ENCODE measurements around the gene DPH1.

The DPH1 gene

DNA sequence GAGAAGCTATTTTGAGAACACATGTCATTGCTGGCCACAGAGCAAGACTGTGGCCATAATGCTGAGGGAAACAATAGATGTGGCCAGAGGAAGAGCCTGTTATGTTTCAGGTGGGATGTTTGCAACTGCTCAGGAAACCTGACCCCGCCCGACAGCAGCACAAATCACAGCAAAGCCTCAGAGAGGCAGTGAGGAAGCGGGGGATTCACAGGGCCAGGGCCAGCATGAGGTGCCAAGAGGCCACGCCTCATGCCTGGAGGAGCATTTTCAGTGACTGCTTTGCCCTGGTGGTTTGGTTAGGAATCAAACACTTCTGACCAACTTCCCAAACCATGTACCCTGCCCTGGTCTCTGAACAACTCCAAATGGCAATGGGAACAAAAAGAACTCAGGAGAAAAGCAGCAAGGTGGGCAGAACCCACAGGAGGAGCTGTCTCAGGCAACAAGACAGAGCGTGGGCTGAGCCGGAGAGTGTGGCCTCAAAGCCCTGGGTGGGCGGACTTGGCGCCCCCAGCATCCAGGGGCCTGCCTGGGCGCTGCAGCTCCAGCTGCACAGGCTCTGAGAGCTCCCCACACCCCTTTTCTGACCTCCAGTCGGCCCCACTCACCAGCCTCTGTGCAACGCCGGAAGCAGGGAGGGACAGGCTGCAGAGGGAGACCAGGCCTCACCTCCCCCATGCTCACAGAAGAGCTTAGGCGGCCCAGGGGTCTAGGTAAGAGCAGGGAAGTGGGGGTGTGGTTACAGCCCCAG is 45.6 kb downstream of the DPH1 start:
- H3K27ac ChIP-seq: peak overlapping the region; percentile 39
- no peak overlapping the region for H3K4me3 ChIP-seq (ENCODE audit: low read depth, low read length)
- H3K36me3 ChIP-seq (ENCODE audit: control insufficient read depth, insufficient read depth, low read length): no peaks in the 10 kb centered on the region
- no peak overlapping the region for H3K9ac ChIP-seq
- H3K79me2 ChIP-seq: no peaks in the 10 kb centered on the region
- no peak overlapping the region for H3K4me2 ChIP-seq (ENCODE audit: low read length)
- H2AFZ ChIP-seq: no peak overlapping the region
- H3K4me1 ChIP-seq: peaks cover 5% of the 10 kb centered on the region
- TF ChIP-seq, protein P1, sequence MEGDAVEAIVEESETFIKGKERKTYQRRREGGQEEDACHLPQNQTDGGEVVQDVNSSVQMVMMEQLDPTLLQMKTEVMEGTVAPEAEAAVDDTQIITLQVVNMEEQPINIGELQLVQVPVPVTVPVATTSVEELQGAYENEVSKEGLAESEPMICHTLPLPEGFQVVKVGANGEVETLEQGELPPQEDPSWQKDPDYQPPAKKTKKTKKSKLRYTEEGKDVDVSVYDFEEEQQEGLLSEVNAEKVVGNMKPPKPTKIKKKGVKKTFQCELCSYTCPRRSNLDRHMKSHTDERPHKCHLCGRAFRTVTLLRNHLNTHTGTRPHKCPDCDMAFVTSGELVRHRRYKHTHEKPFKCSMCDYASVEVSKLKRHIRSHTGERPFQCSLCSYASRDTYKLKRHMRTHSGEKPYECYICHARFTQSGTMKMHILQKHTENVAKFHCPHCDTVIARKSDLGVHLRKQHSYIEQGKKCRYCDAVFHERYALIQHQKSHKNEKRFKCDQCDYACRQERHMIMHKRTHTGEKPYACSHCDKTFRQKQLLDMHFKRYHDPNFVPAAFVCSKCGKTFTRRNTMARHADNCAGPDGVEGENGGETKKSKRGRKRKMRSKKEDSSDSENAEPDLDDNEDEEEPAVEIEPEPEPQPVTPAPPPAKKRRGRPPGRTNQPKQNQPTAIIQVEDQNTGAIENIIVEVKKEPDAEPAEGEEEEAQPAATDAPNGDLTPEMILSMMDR (IDR thresholded peaks at IDR 0.05): no peak
- H3K27me3 ChIP-seq (ENCODE audit: control insufficient read depth, insufficient read depth, low read length): no peaks in the 10 kb centered on the region
- no peaks in the 10 kb centered on the region for H3K9me3 ChIP-seq (ENCODE audit: control insufficient read depth, low read length)

DNA sequence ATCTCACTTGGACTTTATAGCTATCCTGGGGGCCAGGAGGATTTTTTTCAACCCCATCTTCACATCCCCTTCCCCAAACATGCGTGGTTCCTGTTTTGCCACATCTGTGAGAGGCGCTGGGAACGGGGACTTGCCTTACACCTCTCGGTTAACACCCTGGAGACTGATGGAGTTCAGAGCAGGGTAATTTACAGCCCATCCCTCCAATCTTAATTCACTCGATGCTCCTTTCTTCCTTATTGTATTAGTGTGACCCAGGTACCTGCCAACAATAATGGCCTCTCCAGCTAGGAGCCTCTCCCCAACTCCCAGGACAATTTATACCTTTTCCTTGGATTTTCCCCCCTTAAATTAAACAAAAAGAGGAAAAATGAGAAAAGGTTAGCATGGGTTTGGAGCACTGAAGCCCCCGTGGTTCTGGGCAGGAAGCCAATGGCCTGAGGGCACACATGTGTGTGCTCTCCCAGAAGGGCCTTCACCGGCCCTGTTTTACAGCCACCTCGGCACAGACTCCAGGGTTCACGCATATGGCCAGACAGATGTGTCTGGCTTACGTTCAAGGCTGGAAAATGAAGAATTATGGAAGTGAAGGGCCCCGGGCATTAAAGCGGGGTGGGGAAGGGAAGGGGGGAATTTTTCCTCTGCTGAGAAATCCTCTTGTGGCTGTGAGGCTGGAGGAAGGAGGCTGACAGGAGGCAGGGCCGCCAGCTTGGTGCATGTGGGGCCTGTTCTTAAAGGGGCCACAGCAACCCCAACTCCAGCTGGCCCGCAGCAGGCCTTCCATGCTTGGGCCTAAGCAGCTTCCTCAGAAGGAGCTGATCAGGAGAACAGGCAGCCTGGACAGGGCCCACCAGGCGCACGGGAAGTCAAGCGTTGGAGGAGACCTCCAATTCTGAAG is 46.4 kb downstream of the DPH1 start:
- H3K36me3 ChIP-seq (ENCODE audit: control insufficient read depth, insufficient read depth, low read length): no peaks in the 10 kb centered on the region
- H3K9ac ChIP-seq: no peak overlapping the region
- peak overlapping the region; percentile 24 for H3K27ac ChIP-seq
- TF ChIP-seq, protein P1 (IDR thresholded peaks at IDR 0.05): no peak
- H3K79me2 ChIP-seq: no peaks in the 10 kb centered on the region
- no peak overlapping the region for H3K4me3 ChIP-seq (ENCODE audit: low read depth, low read length)
- H2AFZ ChIP-seq: no peak overlapping the region
- no peaks in the 10 kb centered on the region for H3K4me1 ChIP-seq
- no peak overlapping the region for H3K4me2 ChIP-seq (ENCODE audit: low read length)
- H3K27me3 ChIP-seq (ENCODE audit: control insufficient read depth, insufficient read depth, low read length): no peaks in the 10 kb centered on the region
- H3K9me3 ChIP-seq (ENCODE audit: control insufficient read depth, low read length): no peaks in the 10 kb centered on the region

DNA sequence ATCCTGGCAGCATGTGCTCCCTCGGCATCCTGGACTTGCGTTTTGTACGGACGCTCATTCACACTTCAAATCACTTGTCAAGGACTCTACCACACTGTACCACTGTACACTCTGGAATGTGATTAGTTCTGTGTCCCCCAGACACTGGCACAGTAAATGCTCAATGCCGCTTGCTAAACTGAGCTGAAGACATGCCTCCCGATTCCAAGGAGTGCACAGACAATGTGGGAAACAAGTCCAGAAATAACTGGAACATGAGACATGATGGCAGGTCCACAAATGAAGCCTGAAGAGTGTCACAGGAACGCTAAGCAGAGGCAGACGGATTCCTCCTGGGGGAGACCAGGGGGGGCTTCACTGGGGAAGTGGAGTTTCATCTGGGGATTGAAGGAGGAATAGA is 47.1 kb downstream of the DPH1 start:
- H3K4me2 ChIP-seq (ENCODE audit: low read length): no peak overlapping the region
- H3K9ac ChIP-seq: no peak overlapping the region
- TF ChIP-seq, protein P1 (IDR thresholded peaks at IDR 0.05): no peak
- no peak overlapping the region for H3K4me3 ChIP-seq (ENCODE audit: low read depth, low read length)
- H3K4me1 ChIP-seq: no peaks in the 10 kb centered on the region
- no peaks in the 10 kb centered on the region for H3K36me3 ChIP-seq (ENCODE audit: control insufficient read depth, insufficient read depth, low read length)
- H3K27me3 ChIP-seq (ENCODE audit: control insufficient read depth, insufficient read depth, low read length): no peaks in the 10 kb centered on the region
- H3K9me3 ChIP-seq (ENCODE audit: control insufficient read depth, low read length): no peaks in the 10 kb centered on the region
- no peak overlapping the region for H3K27ac ChIP-seq
- no peak overlapping the region for H2AFZ ChIP-seq
- no peaks in the 10 kb centered on the region for H3K79me2 ChIP-seq

DNA sequence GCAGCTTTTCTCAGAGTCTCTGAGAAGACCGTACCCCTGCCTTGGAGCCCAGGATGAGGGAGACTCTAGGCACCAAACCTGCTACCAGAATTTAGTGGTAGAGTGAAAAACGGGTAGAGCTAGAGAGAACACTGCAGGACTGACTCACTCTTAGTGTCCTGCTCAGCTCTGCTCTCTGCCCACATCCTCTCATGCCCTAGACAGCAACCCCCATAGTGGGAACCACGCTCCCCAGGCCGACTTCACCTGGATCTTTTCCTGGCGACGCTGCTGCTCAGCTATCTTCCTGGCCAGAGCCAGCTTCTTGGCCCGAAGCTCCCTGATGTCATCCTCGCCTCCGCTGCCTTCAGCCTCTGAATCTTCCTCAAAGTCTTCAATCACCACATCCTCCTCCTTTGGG is 51.6 kb downstream of the DPH1 start:
- H2AFZ ChIP-seq: no peak overlapping the region
- no peak overlapping the region for H3K27ac ChIP-seq
- H3K27me3 ChIP-seq (ENCODE audit: control insufficient read depth, insufficient read depth, low read length): no peaks in the 10 kb centered on the region
- no peaks in the 10 kb centered on the region for H3K79me2 ChIP-seq
- no peaks in the 10 kb centered on the region for H3K9me3 ChIP-seq (ENCODE audit: control insufficient read depth, low read length)
- H3K4me2 ChIP-seq (ENCODE audit: low read length): no peak overlapping the region
- TF ChIP-seq, protein P1 (IDR thresholded peaks at IDR 0.05): no peak
- peaks cover 11% of the 10 kb centered on the region for H3K4me1 ChIP-seq
- no peak overlapping the region for H3K4me3 ChIP-seq (ENCODE audit: low read depth, low read length)
- H3K9ac ChIP-seq: no peak overlapping the region
- no peaks in the 10 kb centered on the region for H3K36me3 ChIP-seq (ENCODE audit: control insufficient read depth, insufficient read depth, low read length)

Measured in parathyroid adenoma (tissue), 2 donors.